Smooth muscle cell (in vitro differentiated cells): ENCODE measurements around the gene FCER2. TPM values are rescaled to one million over a fixed set of nuclear protein-coding genes. Genes with fewer than 3 reads are reported as not detected.

Experiments used
- DNase-seq: peaks from one replicate; lab custom pipeline; 2025; ENCODE audit not compliant: unreplicated experiment; lab: John Stamatoyannopoulos, UW
- H2AFZ ChIP-seq: fragments of 200-600 bp; sonication (generic); 2 replicates; pipeline ENCODE4 v1.6.0; 2016; ENCODE audit warnings: antibody characterized with exemption, low read depth, mild to moderate bottlenecking
- H3F3A ChIP-seq: fragments of 200-600 bp; sonication (generic); 2 replicates; pipeline ENCODE4 v1.6.0; 2017; ENCODE audit warnings: antibody characterized with exemption, low read depth
- H3K27ac ChIP-seq: fragments of 200-600 bp; sonication (generic); 2 replicates; pipeline ENCODE4 v1.5.1; 2016; ENCODE audit warnings: low read depth, mild to moderate bottlenecking
- H3K27me3 ChIP-seq: fragments of 200-600 bp; sonication (generic); 2 replicates; pipeline ENCODE4 v1.6.1; 2016; ENCODE audit warnings: low read depth, mild to moderate bottlenecking
- H3K36me3 ChIP-seq: fragments of 200-600 bp; sonication (generic); 2 replicates; pipeline ENCODE4 v1.5.1; 2016; ENCODE audit warnings: low read depth
- H3K4me1 ChIP-seq: fragments of 200-600 bp; sonication (generic); 2 replicates; pipeline ENCODE4 v1.5.1; 2016; ENCODE audit warnings: low read depth
- H3K4me2 ChIP-seq: fragments of 200-600 bp; sonication (generic); 2 replicates; pipeline ENCODE4 v1.6.0; 2016; ENCODE audit warnings: mild to moderate bottlenecking
- H3K4me3 ChIP-seq: fragments of 200-600 bp; sonication (generic); 2 replicates; pipeline ENCODE4 v1.5.1; 2016; ENCODE audit warnings: mild to moderate bottlenecking
- H3K79me2 ChIP-seq: fragments of 200-600 bp; sonication (generic); 2 replicates; pipeline ENCODE4 v1.6.0; 2016; ENCODE audit warnings: low read depth, mild to moderate bottlenecking
- H3K9ac ChIP-seq: fragments of 200-600 bp; sonication (generic); 2 replicates; pipeline ENCODE4 v1.6.0; 2016; ENCODE audit warnings: low read depth
- H3K9me3 ChIP-seq: fragments of 200-600 bp; sonication (generic); replicated peaks from 2 replicates; pipeline ENCODE4 v1.5.1; 2016; ENCODE audit warnings: low read depth
- H4K20me1 ChIP-seq: fragments of 200-600 bp; sonication (generic); 2 replicates; pipeline ENCODE4 v1.6.0; 2016; ENCODE audit warnings: low read depth
- CTCF ChIP-seq: fragments of 200-600 bp; sonication (generic); IDR thresholded peaks from 2 replicates; pipeline ENCODE4 v1.5.1; 2017; ENCODE audit warnings: borderline replicate concordance, mild to moderate bottlenecking, antibody characterized with exemption; ENCODE audit not compliant: insufficient read depth, poor library complexity, severe bottlenecking
- WGBS: methylation state at CpG from one replicate; pipeline ENCODE4 v1.1.7; 2016; ENCODE audit warnings: low lambda C conversion rate; 5-methylcytosine and 5-hydroxymethylcytosine counted together
- polyA plus RNA-seq: library from polyadenylated mRNA; unstranded; fragments of >200 nt; fragmentation: Nextera tagmentation; extraction: Ambion mirVana; gene quantifications from 2 replicates; pipeline ENCODE4 v1.2.1, GENCODE V29; 2016
- total RNA-seq: library from RNA; depleted of rRNA; stranded (reverse); fragments of >200 nt; gene quantifications from 2 replicates; pipeline ENCODE4 v1.2.3, GENCODE V29; 2014

FCER2 gene
- total and polyA plus RNA-seq, 2 experiments from 2014 or later: not detected

- Histone ChIP-seq H3K27ac (no peak overlapping the region), H3K9me3 (no peaks in the 10 kb centered on the region), H3F3A (no peaks in the 10 kb centered on the region), H3K79me2 (no peaks in the 10 kb centered on the region), H3K4me3 (no peak overlapping the region), H3K4me2 (no peak overlapping the region), H3K4me1 (no peaks in the 10 kb centered on the region), H2AFZ (no peak overlapping the region), H3K9ac (no peak overlapping the region), H3K27me3 (no peaks in the 10 kb centered on the region), H4K20me1 (no peaks in the 10 kb centered on the region), H3K36me3 (no peaks in the 10 kb centered on the region)
- DNase-seq: no peak
- WGBS: 86% methylated on average over 6 of the region's 6 CpGs
- TF ChIP-seq CTCF: no peak
These were observed 2.5 kb upstream of the FCER2 start for GRCh38 chr19:7704280-7705060.

GRCh38 chr19:7703332-7703731, 1.4 kb upstream of the FCER2 start:
- no peaks in the 10 kb centered on the region for H4K20me1 ChIP-seq
- no peak overlapping the region for H3K4me2 ChIP-seq
- no peak overlapping the region for H3K27ac ChIP-seq
- H3K27me3 ChIP-seq: peaks cover 2% of the 10 kb centered on the region
- H3K9ac ChIP-seq: no peak overlapping the region
- H3K36me3 ChIP-seq: no peaks in the 10 kb centered on the region
- no peaks in the 10 kb centered on the region for H3K4me1 ChIP-seq
- DNase-seq: no peak
- no peak for TF ChIP-seq CTCF
- H3K79me2 ChIP-seq: no peaks in the 10 kb centered on the region
- H3F3A ChIP-seq: no peaks in the 10 kb centered on the region
- WGBS: 86% methylated on average over 7 of the region's 8 CpGs
- no peaks in the 10 kb centered on the region for H3K9me3 ChIP-seq
- no peak overlapping the region for H2AFZ ChIP-seq
- H3K4me3 ChIP-seq: no peak overlapping the region

- Histone ChIP-seq H2AFZ (no peak overlapping the region), H3F3A (no peaks in the 10 kb centered on the region), H3K27me3 (peaks cover 12% of the 10 kb centered on the region), H3K9ac (no peak overlapping the region), H3K4me2 (no peak overlapping the region), H3K36me3 (no peaks in the 10 kb centered on the region), H3K9me3 (no peaks in the 10 kb centered on the region), H3K79me2 (no peaks in the 10 kb centered on the region), H4K20me1 (no peaks in the 10 kb centered on the region), H3K4me3 (no peak overlapping the region), H3K27ac (no peak overlapping the region), H3K4me1 (no peaks in the 10 kb centered on the region)
- no peak for DNase-seq
- no peak for TF ChIP-seq CTCF
- WGBS: 94% methylated on average over 12 of the region's 12 CpGs
These were observed 780 bp downstream of the FCER2 start for GRCh38 chr19:7701049-7701653.
